ENCODE data around the gene CEP170B. TPM values are rescaled to one million over a fixed set of nuclear protein-coding genes. Genes with fewer than 3 reads are reported as not detected.

CEP170B gene
- total RNA-seq, 1 donor from 2014 or later, result 1.6 TPM

DNA sequence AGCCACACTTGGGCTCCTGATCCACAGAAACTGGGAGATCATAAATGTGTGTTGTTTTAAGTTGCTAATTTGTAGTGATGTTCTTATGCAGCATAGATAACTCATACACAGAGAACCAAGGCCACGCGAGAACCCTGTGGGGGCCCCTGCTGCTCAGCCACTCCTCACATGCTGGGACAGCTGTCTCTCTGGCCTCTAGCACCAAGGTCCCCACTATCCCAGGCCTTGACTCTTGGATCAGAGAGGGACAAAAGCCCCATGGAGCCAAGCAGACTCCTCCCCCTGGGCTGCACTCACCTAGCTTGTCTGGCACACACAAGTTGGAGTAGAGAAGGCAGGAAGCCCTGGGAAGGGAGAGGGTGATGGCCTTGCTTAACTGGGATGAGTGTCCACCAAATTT, 70.9 kb downstream of the CEP170B start:
- H3K36me3 ChIP-seq (ENCODE audit: control insufficient read depth in 3 of 3, insufficient read depth in 3 of 3, low read length in 3 of 3), result peaks cover 0 to 4% (median 0%) of the 10 kb centered on the region in 3 donors
- peaks cover 20 to 36% (median 35%) of the 10 kb centered on the region in 3 donors for H3K27me3 ChIP-seq (ENCODE audit: control insufficient read depth in 3 of 3, insufficient read depth in 3 of 3, low read length in 3 of 3)
- H3K4me1 ChIP-seq (ENCODE audit: control insufficient read depth in 3 of 3, insufficient read depth in 3 of 3, low read length in 3 of 3), result peaks cover 0 to 6% (median 4%) of the 10 kb centered on the region in 3 donors
- H3K27ac ChIP-seq (ENCODE audit: low read depth, low read length), result no peak overlapping the region
- H3K9me3 ChIP-seq (ENCODE audit: control insufficient read depth in 3 of 3, low read length in 3 of 3), result no peaks in the 10 kb centered on the region
- no peak overlapping the region for H3K4me3 ChIP-seq (ENCODE audit: low read length in 3 of 3)
- no peak overlapping the region for H3K9ac ChIP-seq (ENCODE audit: low read depth in 1 of 3, low read length in 3 of 3)

DNA sequence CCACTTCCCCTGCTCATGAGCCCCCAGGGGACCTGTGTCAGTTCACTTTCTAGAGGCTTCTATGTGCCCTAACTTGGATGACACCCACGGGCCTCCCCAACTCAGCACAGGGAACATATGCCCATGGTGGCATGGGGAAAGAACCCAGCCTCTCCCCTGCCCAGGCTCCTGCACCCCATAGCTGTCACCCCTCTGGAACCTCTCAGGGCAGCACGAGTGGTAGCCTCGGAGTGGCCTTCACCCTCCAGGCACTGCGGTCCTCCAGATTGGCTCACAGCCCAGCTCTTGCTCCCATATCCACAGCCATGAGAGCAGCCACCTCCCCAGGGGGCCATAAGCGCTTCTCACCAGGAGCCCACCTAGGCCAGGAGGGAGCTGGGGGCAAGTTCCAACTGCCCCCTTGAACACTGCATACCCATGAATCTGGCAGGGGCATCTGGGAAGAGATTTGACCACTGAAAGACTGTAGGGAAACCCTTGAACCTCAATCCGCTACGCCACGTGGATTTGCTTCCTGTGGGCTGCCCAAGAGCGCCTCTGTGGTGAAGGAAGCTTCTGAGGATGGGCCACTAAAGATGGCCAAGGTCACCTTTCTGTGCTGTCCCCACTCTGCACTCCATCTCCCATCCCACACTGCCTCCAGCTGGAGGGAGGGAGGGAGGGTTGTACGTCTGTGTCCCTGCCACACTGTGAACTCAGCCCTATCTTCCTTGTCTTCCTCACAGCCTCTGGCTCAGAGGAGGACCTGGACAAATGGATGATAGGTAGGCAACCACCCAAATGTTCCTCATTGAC, 71.5 kb downstream of the CEP170B start:
- Histone ChIP-seq H3K27ac (ENCODE audit: low read depth, low read length) (no peak overlapping the region), H3K27me3 (ENCODE audit: control insufficient read depth in 3 of 3, insufficient read depth in 3 of 3, low read length in 3 of 3) (peaks cover 20 to 36% (median 35%) of the 10 kb centered on the region in 3 donors), H3K4me3 (ENCODE audit: low read length in 3 of 3) (no peak overlapping the region), H3K9me3 (ENCODE audit: control insufficient read depth in 3 of 3, low read length in 3 of 3) (no peaks in the 10 kb centered on the region), H3K36me3 (ENCODE audit: control insufficient read depth in 3 of 3, insufficient read depth in 3 of 3, low read length in 3 of 3) (peaks cover 0 to 4% (median 0%) of the 10 kb centered on the region in 3 donors), H3K9ac (ENCODE audit: low read depth in 1 of 3, low read length in 3 of 3) (no peak overlapping the region), H3K4me1 (ENCODE audit: control insufficient read depth in 3 of 3, insufficient read depth in 3 of 3, low read length in 3 of 3) (peaks cover 0 to 6% (median 4%) of the 10 kb centered on the region in 3 donors)

DNA sequence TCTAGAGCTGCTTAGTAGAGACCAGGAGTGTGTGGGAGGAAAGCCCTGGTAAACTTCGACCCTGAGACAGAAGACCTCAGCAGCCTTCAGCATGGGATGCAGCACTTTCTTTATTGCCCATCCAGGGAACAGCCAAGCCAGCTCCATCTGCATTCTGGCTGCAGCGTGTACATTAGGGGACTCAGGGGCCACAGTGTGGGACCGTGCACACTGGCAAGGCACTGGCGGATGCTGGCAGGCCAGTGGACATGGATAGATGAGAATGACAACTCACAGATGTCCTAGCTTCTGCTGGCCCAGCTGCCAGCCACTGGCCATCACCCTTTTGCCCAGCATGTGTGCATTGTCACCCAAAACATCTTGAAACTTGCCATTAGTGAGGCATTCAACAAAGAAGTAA, 72.1 kb downstream of the CEP170B start:
- no peak overlapping the region for H3K4me3 ChIP-seq (ENCODE audit: low read length in 3 of 3)
- peaks cover 0 to 6% (median 4%) of the 10 kb centered on the region in 3 donors for H3K4me1 ChIP-seq (ENCODE audit: control insufficient read depth in 3 of 3, insufficient read depth in 3 of 3, low read length in 3 of 3)
- peaks cover 22 to 34% (median 33%) of the 10 kb centered on the region in 3 donors for H3K27me3 ChIP-seq (ENCODE audit: control insufficient read depth in 3 of 3, insufficient read depth in 3 of 3, low read length in 3 of 3)
- H3K36me3 ChIP-seq (ENCODE audit: control insufficient read depth in 3 of 3, insufficient read depth in 3 of 3, low read length in 3 of 3), result peaks cover 0 to 4% (median 0%) of the 10 kb centered on the region in 3 donors
- no peak overlapping the region for H3K9ac ChIP-seq (ENCODE audit: low read depth in 1 of 3, low read length in 3 of 3)
- no peaks in the 10 kb centered on the region for H3K9me3 ChIP-seq (ENCODE audit: control insufficient read depth in 3 of 3, low read length in 3 of 3)
- no peak overlapping the region for H3K27ac ChIP-seq (ENCODE audit: low read depth, low read length)

DNA sequence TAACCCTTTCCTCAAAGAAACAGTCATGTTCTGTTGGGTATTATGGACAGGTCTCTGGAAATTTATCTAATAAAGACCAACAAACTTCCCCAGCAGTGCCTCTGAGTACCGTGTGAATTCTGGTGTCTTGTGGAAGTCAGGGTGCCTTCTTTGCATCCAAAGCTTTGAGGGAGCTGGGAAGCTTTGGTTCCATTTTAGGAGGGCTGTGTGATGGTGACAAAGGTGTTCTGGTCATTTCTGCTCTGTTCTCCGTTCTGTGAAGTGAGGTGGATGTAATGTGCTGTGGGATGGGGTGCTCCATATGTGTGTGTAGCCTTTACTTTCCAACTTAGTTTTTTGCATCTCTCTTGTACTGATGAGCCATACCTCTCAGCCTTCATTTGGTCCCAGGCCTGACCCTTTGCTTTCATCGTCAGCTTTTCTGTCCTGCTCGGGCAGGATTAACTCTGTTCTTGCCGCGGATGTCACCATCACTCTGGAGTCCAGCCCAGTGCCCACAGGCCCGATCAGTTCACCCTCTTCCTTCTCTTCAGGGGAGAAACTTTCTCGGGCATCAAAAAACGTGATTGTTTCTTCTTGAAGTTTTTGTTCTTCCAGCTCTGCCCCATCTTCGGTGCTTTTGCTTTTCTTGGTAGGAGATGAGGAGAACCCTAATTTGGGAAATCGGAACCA, 72.8 kb downstream of the CEP170B start:
- no peak overlapping the region for H3K4me3 ChIP-seq (ENCODE audit: low read length in 3 of 3)
- no peaks in the 10 kb centered on the region for H3K9me3 ChIP-seq (ENCODE audit: control insufficient read depth in 3 of 3, low read length in 3 of 3)
- no peak overlapping the region for H3K27ac ChIP-seq (ENCODE audit: low read depth, low read length)
- peaks cover 0 to 4% (median 0%) of the 10 kb centered on the region in 3 donors for H3K36me3 ChIP-seq (ENCODE audit: control insufficient read depth in 3 of 3, insufficient read depth in 3 of 3, low read length in 3 of 3)
- H3K9ac ChIP-seq (ENCODE audit: low read depth in 1 of 3, low read length in 3 of 3), result no peak overlapping the region
- H3K27me3 ChIP-seq (ENCODE audit: control insufficient read depth in 3 of 3, insufficient read depth in 3 of 3, low read length in 3 of 3), result peaks cover 24 to 28% (median 27%) of the 10 kb centered on the region in 3 donors
- peaks cover 0 to 2% (median 2%) of the 10 kb centered on the region in 3 donors for H3K4me1 ChIP-seq (ENCODE audit: control insufficient read depth in 3 of 3, insufficient read depth in 3 of 3, low read length in 3 of 3)

DNA sequence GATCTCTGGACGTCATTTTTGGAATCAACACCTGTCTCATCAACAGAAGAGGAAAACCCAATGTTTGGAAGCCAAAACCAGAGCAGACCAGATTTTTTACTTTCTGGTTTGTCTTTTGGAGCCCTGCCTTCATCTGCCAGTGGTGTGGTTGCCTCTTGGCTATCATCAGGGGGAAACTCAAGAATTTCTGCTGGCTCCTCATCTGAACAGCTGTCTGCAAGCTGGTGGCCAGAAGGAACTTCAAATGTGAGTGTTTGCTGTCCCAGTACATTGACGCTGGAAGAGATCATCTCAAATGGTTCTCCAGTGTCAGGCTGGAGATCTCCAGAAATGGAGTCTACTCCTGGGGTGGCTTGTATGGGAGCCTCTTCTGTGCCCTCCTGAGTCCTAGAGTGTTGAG, 73.4 kb downstream of the CEP170B start:
- no peak overlapping the region for H3K9ac ChIP-seq (ENCODE audit: low read depth in 1 of 3, low read length in 3 of 3)
- no peak overlapping the region for H3K27ac ChIP-seq (ENCODE audit: low read depth, low read length)
- H3K27me3 ChIP-seq (ENCODE audit: control insufficient read depth in 3 of 3, insufficient read depth in 3 of 3, low read length in 3 of 3), result peaks cover 24 to 28% (median 27%) of the 10 kb centered on the region in 3 donors
- peaks cover 0 to 2% (median 0%) of the 10 kb centered on the region in 3 donors for H3K4me1 ChIP-seq (ENCODE audit: control insufficient read depth in 3 of 3, insufficient read depth in 3 of 3, low read length in 3 of 3)
- peaks cover 0 to 4% (median 0%) of the 10 kb centered on the region in 3 donors for H3K36me3 ChIP-seq (ENCODE audit: control insufficient read depth in 3 of 3, insufficient read depth in 3 of 3, low read length in 3 of 3)
- H3K4me3 ChIP-seq (ENCODE audit: low read length in 3 of 3), result no peak overlapping the region
- no peaks in the 10 kb centered on the region for H3K9me3 ChIP-seq (ENCODE audit: control insufficient read depth in 3 of 3, low read length in 3 of 3)

DNA sequence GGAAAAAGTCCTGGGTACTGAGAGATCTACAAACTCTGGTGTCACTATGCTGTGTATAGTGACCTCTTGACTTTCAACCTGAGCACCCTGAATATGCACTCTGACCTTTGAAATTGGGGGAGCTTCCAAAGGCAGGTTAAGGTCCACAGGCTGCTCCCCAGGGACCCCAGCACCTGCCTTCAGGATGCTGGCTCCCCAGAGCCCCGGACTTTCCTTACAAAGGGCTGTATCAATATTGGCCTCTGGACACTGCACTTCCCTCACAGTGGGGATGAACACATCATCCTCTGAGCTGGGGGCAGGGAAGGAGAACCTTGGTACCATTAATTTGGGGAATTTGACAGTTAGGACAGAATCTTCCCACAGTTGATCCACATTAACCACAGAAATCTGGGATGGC, 73.9 kb downstream of the CEP170B start:
- H3K36me3 ChIP-seq (ENCODE audit: control insufficient read depth in 3 of 3, insufficient read depth in 3 of 3, low read length in 3 of 3), result peaks cover 0 to 4% (median 0%) of the 10 kb centered on the region in 3 donors
- H3K27me3 ChIP-seq (ENCODE audit: control insufficient read depth in 3 of 3, insufficient read depth in 3 of 3, low read length in 3 of 3), result peaks cover 24 to 28% (median 27%) of the 10 kb centered on the region in 3 donors
- H3K9me3 ChIP-seq (ENCODE audit: control insufficient read depth in 3 of 3, low read length in 3 of 3), result no peaks in the 10 kb centered on the region
- H3K4me1 ChIP-seq (ENCODE audit: control insufficient read depth in 3 of 3, insufficient read depth in 3 of 3, low read length in 3 of 3), result peaks cover 0 to 2% (median 0%) of the 10 kb centered on the region in 3 donors
- no peak overlapping the region for H3K4me3 ChIP-seq (ENCODE audit: low read length in 3 of 3)
- no peak overlapping the region for H3K9ac ChIP-seq (ENCODE audit: low read depth in 1 of 3, low read length in 3 of 3)
- no peak overlapping the region for H3K27ac ChIP-seq (ENCODE audit: low read depth, low read length)

DNA sequence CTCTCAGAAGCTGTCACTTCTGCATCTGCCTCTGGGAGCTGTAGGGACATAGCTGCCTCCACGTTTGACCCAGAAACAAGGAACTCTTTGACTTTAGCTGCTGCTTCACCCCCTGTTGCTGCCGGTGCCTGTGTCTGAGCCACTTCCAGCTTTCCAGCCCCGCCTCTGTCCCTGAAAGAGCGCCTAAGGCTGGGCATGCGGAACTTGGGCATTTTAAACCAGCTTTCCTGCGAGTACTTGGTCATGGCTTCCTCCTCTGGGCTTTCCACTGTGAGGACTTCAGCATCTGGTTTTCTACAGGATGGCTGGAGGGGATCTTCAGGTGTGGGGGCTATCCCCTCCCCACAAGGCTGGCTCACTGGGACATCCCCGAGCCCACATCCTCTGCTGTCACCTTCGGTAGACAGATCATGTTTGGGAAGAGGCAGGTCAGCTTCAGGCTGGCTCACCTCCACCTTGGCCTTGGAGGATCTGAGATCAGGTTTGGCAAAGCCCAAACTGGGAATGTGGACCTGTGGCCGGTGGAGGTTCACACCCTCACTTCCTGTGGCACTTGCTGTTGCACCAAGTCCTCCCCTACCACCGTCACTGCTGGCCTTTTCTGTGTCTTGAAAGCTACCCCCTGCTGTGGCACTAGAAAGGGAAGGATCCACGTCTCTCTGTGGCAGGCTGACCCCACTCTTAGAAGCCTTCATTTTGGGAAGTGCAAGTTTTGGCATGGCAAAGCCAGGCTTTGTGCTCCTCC, 74.8 kb downstream of the CEP170B start:
- peaks cover 0 to 4% (median 0%) of the 10 kb centered on the region in 3 donors for H3K36me3 ChIP-seq (ENCODE audit: control insufficient read depth in 3 of 3, insufficient read depth in 3 of 3, low read length in 3 of 3)
- H3K9me3 ChIP-seq (ENCODE audit: control insufficient read depth in 3 of 3, low read length in 3 of 3), result no peaks in the 10 kb centered on the region
- H3K9ac ChIP-seq (ENCODE audit: low read depth in 1 of 3, low read length in 3 of 3), result no peak overlapping the region
- H3K27ac ChIP-seq (ENCODE audit: low read depth, low read length), result no peak overlapping the region
- no peaks in the 10 kb centered on the region for H3K4me1 ChIP-seq (ENCODE audit: control insufficient read depth in 3 of 3, insufficient read depth in 3 of 3, low read length in 3 of 3)
- H3K27me3 ChIP-seq (ENCODE audit: control insufficient read depth in 3 of 3, insufficient read depth in 3 of 3, low read length in 3 of 3), result peaks cover 18 to 28% (median 24%) of the 10 kb centered on the region in 3 donors
- no peak overlapping the region for H3K4me3 ChIP-seq (ENCODE audit: low read length in 3 of 3)

DNA sequence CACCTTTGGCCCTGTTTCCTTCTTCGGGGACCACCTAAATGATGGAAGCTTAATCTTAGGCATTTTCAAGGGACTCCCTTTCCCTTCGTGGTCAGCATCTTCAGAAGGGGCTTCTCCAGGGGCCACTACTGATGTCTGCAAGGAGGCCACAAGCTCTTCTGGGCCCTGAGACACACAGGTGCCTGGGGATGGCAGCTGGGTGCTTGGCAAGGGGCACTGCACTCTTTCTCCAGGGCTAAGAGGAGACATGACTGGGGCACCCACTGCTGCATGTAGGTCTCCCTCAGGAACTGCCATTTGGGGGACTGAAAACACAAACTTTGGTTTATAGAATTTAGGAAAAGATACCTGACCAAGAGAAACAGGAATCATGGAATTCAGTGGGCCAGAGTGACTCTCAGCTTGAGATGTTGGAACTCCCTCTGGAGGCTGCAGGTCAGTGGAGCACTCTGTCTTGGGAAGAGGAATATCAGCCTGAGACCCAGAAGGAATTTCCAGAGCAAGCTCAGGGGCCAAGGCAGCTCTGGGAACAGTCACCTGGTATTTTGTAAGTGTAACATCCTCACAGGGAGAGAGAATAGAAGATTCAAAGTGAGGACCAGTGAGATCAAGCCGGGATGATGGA, 75.6 kb downstream of the CEP170B start:
- H3K27me3 ChIP-seq (ENCODE audit: control insufficient read depth in 3 of 3, insufficient read depth in 3 of 3, low read length in 3 of 3), result peaks cover 14 to 24% (median 23%) of the 10 kb centered on the region in 3 donors
- H3K36me3 ChIP-seq (ENCODE audit: control insufficient read depth in 3 of 3, insufficient read depth in 3 of 3, low read length in 3 of 3), result peaks cover 0 to 4% (median 0%) of the 10 kb centered on the region in 3 donors
- no peaks in the 10 kb centered on the region for H3K9me3 ChIP-seq (ENCODE audit: control insufficient read depth in 3 of 3, low read length in 3 of 3)
- no peak overlapping the region for H3K4me3 ChIP-seq (ENCODE audit: low read length in 3 of 3)
- no peak overlapping the region for H3K27ac ChIP-seq (ENCODE audit: low read depth, low read length)
- no peaks in the 10 kb centered on the region for H3K4me1 ChIP-seq (ENCODE audit: control insufficient read depth in 3 of 3, insufficient read depth in 3 of 3, low read length in 3 of 3)
- H3K9ac ChIP-seq (ENCODE audit: low read depth in 1 of 3, low read length in 3 of 3), result no peak overlapping the region

DNA sequence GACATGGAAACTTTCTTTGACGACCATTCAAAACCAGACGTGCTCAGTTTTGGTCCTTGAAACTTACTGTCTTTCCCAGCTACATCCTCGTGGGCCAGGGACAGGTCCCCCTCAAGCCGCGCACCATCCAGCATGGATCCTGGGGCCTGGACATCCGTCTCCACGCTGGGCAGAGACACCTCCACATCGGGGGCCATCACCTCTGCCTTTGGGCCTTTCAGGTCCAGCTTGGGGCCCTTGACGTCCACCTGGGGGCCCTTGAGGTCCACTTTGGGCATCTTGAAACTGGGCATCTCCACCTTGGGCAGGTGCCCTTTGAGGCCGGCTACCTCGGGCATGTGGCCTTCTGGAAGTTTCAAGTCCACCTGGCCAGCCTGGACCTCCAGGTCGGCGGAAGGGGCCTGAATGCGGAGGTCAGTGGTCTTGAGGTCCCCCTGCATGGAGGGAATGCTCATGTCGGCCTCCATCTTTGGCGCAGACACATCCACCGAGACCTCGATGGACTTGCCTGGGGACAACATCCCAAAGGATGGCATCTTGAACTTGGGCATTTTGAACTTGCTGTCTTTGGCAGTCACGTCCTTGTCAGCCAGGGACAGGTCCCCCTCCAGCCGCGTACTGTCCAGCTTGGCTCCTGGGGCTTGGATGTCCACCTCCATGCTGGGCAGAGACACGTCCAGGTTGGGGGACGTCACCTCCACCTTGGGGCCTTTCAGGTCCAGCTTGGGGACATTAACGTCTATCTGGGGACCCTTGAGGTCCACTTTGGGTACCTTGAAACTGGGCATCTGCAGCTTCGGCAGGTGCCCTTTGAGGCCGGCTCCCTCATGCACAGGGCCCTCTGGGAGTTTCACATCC, 76.7 kb downstream of the CEP170B start:
- Histone ChIP-seq H3K4me1 (ENCODE audit: control insufficient read depth in 3 of 3, insufficient read depth in 3 of 3, low read length in 3 of 3) (no peaks in the 10 kb centered on the region), H3K36me3 (ENCODE audit: control insufficient read depth in 3 of 3, insufficient read depth in 3 of 3, low read length in 3 of 3) (peaks cover 0 to 4% (median 0%) of the 10 kb centered on the region in 3 donors), H3K4me3 (ENCODE audit: low read length in 3 of 3) (no peak overlapping the region), H3K9me3 (ENCODE audit: control insufficient read depth in 3 of 3, low read length in 3 of 3) (no peaks in the 10 kb centered on the region), H3K9ac (ENCODE audit: low read depth in 1 of 3, low read length in 3 of 3) (no peak overlapping the region), H3K27me3 (ENCODE audit: control insufficient read depth in 3 of 3, insufficient read depth in 3 of 3, low read length in 3 of 3) (peaks cover 9 to 23% (median 21%) of the 10 kb centered on the region in 3 donors), H3K27ac (ENCODE audit: low read depth, low read length) (no peak overlapping the region)

Data from skeletal muscle tissue (tissue), 4 donors.